GM12878 (cell line): ENCODE measurements around the gene DSPP. TPM values are rescaled to one million over a fixed set of nuclear protein-coding genes. Genes with fewer than 3 reads are reported as not detected.

Experiments
- ATAC-seq: fragments of 200-7000 bp; cut with Tn5 transposase; 3 replicates; pipeline ENCODE4 v1.9.1; 2020; ENCODE audit warnings: mild to moderate bottlenecking, moderate library complexity
- BruUV-seq: library from RNA; stranded (reverse); fragments of 400-500 nt; replicated peaks from 2 replicates; lab custom pipeline; 2021; lab: Mats Ljungman, UMichigan
- CTCF ChIA-PET: fragments of 300-600 bp; sonication (Branson Sonifier 250); formaldehyde crosslinking; extraction: SDS; loops from one replicate; lab custom pipeline; 2021; ENCODE audit warnings: inconsistent platforms; lab: Yijun Ruan, JAX
- POLR2A ChIA-PET: fragments of 350-600 bp; formaldehyde crosslinking; extraction: SDS; loops from one replicate; lab custom pipeline; 2021; ENCODE audit warnings: inconsistent platforms; lab: Charles Lee
- RAD21 ChIA-PET: fragments of 300-600 bp; sonication (Branson Sonifier 250); formaldehyde crosslinking; loops from one replicate; lab custom pipeline; 2023; ENCODE audit warnings: antibody characterized with exemption; ENCODE audit not compliant: unreplicated experiment; lab: Charles Lee
- SMC1A ChIA-PET: fragments of 300-600 bp; sonication (Branson Sonifier 250); formaldehyde crosslinking; loops from one replicate; lab custom pipeline; 2023; ENCODE audit not compliant: unreplicated experiment, uncharacterized antibody; lab: Charles Lee
- DNase-seq: peaks from one replicate; pipeline ENCODE4 v3.0.0-alpha.2; 2011; ENCODE audit warnings: low read depth, low spot score
- FAIRE-seq: peaks from 3 replicates; lab custom pipeline; 2011; peaks lifted over from hg19 to GRCh38; lab: Jason Lieb, UNC
- H2AFZ ChIP-seq: 2 replicates; pipeline ENCODE4 v1.6.0; 2011; ENCODE audit warnings: low read depth, low read length, control low read depth; ENCODE audit not compliant: control insufficient read depth
- H3K27ac ChIP-seq: 2 replicates; pipeline ENCODE4 v1.5.1; 2011; ENCODE audit warnings: control low read depth; ENCODE audit not compliant: control insufficient read depth, insufficient read depth
- H3K27me3 ChIP-seq, 2 experiments: replicated peaks in 1 of 2; 2 replicates each; pipeline versions ENCODE4 v1.6.0 to v1.6.1; 2011; ENCODE audit warnings: low read length in 1 of 2; ENCODE audit not compliant: control insufficient read depth in 2 of 2, insufficient read depth in 2 of 2
- H3K36me3 ChIP-seq, 2 experiments: 2 replicates each; pipeline ENCODE4 v1.5.1; 2011; ENCODE audit warnings: low read length in 1 of 2; ENCODE audit not compliant: control insufficient read depth in 2 of 2, insufficient read depth in 2 of 2
- H3K4me1 ChIP-seq: 2 replicates; pipeline ENCODE4 v1.6.1; 2011; ENCODE audit warnings: mild to moderate bottlenecking, low read length, moderate library complexity, mixed read lengths; ENCODE audit not compliant: control insufficient read depth, insufficient read depth
- H3K4me2 ChIP-seq: 2 replicates; pipeline ENCODE4 v1.6.0; 2011; ENCODE audit warnings: control low read depth; ENCODE audit not compliant: control insufficient read depth, insufficient read depth
- H3K4me3 ChIP-seq: fragments of 200-600 bp; sonication (generic); 2 replicates; pipeline ENCODE4 v1.5.1; 2016
- H3K79me2 ChIP-seq: 2 replicates; pipeline ENCODE4 v1.6.0; 2011; ENCODE audit warnings: low read length; ENCODE audit not compliant: control insufficient read depth, insufficient read depth
- H3K9ac ChIP-seq: 2 replicates; pipeline ENCODE4 v1.8.0; 2011; ENCODE audit warnings: low read length, control low read depth, mixed read lengths; ENCODE audit not compliant: control insufficient read depth, insufficient read depth
- H3K9me3 ChIP-seq: replicated peaks from 3 replicates; pipeline ENCODE4 v1.5.1; 2011; ENCODE audit warnings: mild to moderate bottlenecking, low read length; ENCODE audit not compliant: control insufficient read depth, insufficient read depth
- H4K20me1 ChIP-seq: 2 replicates; pipeline ENCODE4 v1.6.0; 2011; ENCODE audit not compliant: control insufficient read depth, insufficient read depth
- ATF7 ChIP-seq: fragments of 450-650 bp; IDR thresholded peaks from 2 replicates; pipeline ENCODE4 v1.6.1; 2016; ENCODE audit warnings: low read depth, mild to moderate bottlenecking
- BRCA1 ChIP-seq: IDR thresholded peaks from 2 replicates; pipeline ENCODE4 v1.6.1; 2011; ENCODE audit warnings: low read depth, low read length, improper control_type of control experiment
- CREB1 ChIP-seq: IDR thresholded peaks from 2 replicates; pipeline ENCODE4 v1.6.1; 2012; ENCODE audit warnings: low read depth, mild to moderate bottlenecking, inconsistent platforms
- EGR1 ChIP-seq, 2 experiments: IDR thresholded peaks; 1 replicate in 1 of 2; 2 replicates in 1 of 2; pipeline ENCODE4 v1.6.1; 2011 to 2012; ENCODE audit warnings: low read depth in 2 of 2, low read length in 2 of 2, borderline replicate concordance in 1 of 2, mild to moderate bottlenecking in 1 of 2, moderate library complexity in 1 of 2
- FOXK2 ChIP-seq: fragments of 450-650 bp; IDR thresholded peaks from 2 replicates; pipeline ENCODE4 v1.6.1; 2017; ENCODE audit warnings: mild to moderate bottlenecking, moderate library complexity
- IRF5 ChIP-seq: fragments of 450-650 bp; IDR thresholded peaks from 2 replicates; pipeline ENCODE4 v1.6.1; 2017; ENCODE audit warnings: borderline replicate concordance
- NRF1 ChIP-seq: conservative IDR thresholded peaks from 2 replicates; pipeline ENCODE4 v1.6.1; 2011; ENCODE audit warnings: mild to moderate bottlenecking, low read depth, low read length, improper control_type of control experiment
- POLR2A ChIP-seq: IDR thresholded peaks from 2 replicates; pipeline ENCODE4 v1.6.1; 2011; ENCODE audit warnings: low read depth, mild to moderate bottlenecking, low read length
- RBBP5 ChIP-seq: fragments of 200-600 bp; sonication (generic); conservative IDR thresholded peaks from 2 replicates; pipeline ENCODE4 v1.6.1; 2016
- RUNX3 ChIP-seq: IDR thresholded peaks from 2 replicates; pipeline ENCODE4 v1.6.1; 2012; ENCODE audit warnings: low read length, inconsistent platforms
- SIN3A ChIP-seq: IDR thresholded peaks from 2 replicates; pipeline ENCODE4 v1.6.1; 2012; ENCODE audit warnings: low read depth, low read length, improper control_type of control experiment
- STAT1 ChIP-seq: fragments of 450-650 bp; conservative IDR thresholded peaks from 2 replicates; pipeline ENCODE4 v1.6.1; 2014; ENCODE audit warnings: antibody characterized with exemption, mild to moderate bottlenecking
- ZNF622 ChIP-seq: fragments of 450-650 bp; IDR thresholded peaks from 2 replicates; pipeline ENCODE4 v1.6.1; 2017; ENCODE audit warnings: mild to moderate bottlenecking, inconsistent platforms
- WGBS: methylation state at CpG from one replicate; pipeline ENCODE4 v1.1.6; 2016; ENCODE audit warnings: low lambda C conversion rate; ENCODE audit not compliant: insufficient replicate concordance, insufficient coverage; ENCODE audit errors: missing lambda C conversion rate; 5-methylcytosine and 5-hydroxymethylcytosine counted together
- in situ Hi-C: fragments of 300-500 bp; cut with MboI; formaldehyde crosslinking; loops from 9 replicates; pipeline ENCODE4 v1.14.3; 2018; ENCODE audit warnings: mixed read lengths
- intact Hi-C: fragments of 100-400 bp; cut with micrococcal nuclease; formaldehyde crosslinking; loops from one replicate; pipeline ENCODE4 v1.14.2; 2022; ENCODE audit not compliant: unreplicated experiment
- polyA plus RNA-seq, 11 experiments: library from polyadenylated mRNA; depleted of rRNA in 4 of 11; unstranded in 6 of 11; stranded (reverse) in 5 of 11; fragments of >200 nt; fragmentation: Nextera tagmentation in 4 of 11; fragmentation: Illumina TruSeq in 1 of 11; extraction: Ambion mirVana in 4 of 11; extraction: Trizol in 1 of 11; gene quantifications; 1 replicate in 1 of 11; 2 replicates in 10 of 11; pipeline versions ENCODE4 v1.2.1 to v1.2.3, GENCODE V29; 2011 to 2016; ENCODE audit warnings: inconsistent platforms in 2 of 11, missing spikeins in 2 of 11, low read depth in 1 of 11
- total RNA-seq, 4 experiments: library from RNA; depleted of rRNA in 3 of 4; stranded (reverse); fragments of >200 nt in 3 of 4; fragmentation: Illumina TruSeq in 1 of 4; extraction: Trizol in 1 of 4; gene quantifications; 2 replicates each; pipeline versions ENCODE4 v1.2.1 to v1.2.3, GENCODE V29; 2013 to 2021
- TF ChIP-seq, protein P1 (sequence below): IDR thresholded peaks from 2 replicates; pipeline ENCODE4 v1.6.1; 2011; ENCODE audit warnings: borderline replicate concordance, low read depth, mild to moderate bottlenecking, moderate library complexity, low read length; ENCODE audit not compliant: insufficient read depth, poor library complexity, severe bottlenecking

Gene DSPP
- total and polyA plus RNA-seq, 10 of the 15 experiments (the other 5 are each of a cell fraction or from before 2014, with no cell fraction given): not detected

- intact Hi-C loops (no loop called here), in situ Hi-C loops (no loop called here)
- ChIA-PET CTCF (interaction anchor here (0.8 kb wide), 1 partner anchor 9 kb away, joined by 3 read pairs; no protein-coding TSS in a partner anchor), RAD21 (no interaction called here), SMC1A (interaction anchor here (1.6 kb wide), 1 partner anchor 13 kb away, joined by 4 read pairs; no protein-coding TSS in a partner anchor), POLR2A (no interaction called here)
- Histone ChIP-seq H3K27me3 (no peaks in the 10 kb centered on the region), H4K20me1 (no peaks in the 10 kb centered on the region), H3K4me2 (no peak overlapping the region), H3K27ac (no peak overlapping the region), H3K79me2 (no peaks in the 10 kb centered on the region), H3K9ac (no peak overlapping the region), H3K4me3 (no peak overlapping the region), H3K9me3 (no peaks in the 10 kb centered on the region), H2AFZ (no peak overlapping the region), H3K4me1 (no peaks in the 10 kb centered on the region), H3K36me3 (no peaks in the 10 kb centered on the region)
- ATAC-seq (no peak), DNase-seq (no peak), FAIRE-seq (no peak)
- BruUV-seq: no TSS peak
- 0% methylated on average over 1 of the region's 1 CpG for WGBS
- TF ChIP-seq SIN3A (no peak), POLR2A (no peak), FOXK2 (no peak), ATF7 (no peak), ZNF622 (no peak), BRCA1 (no peak), RBBP5 (no peak), STAT1 (no peak), CREB1 (no peak), EGR1 (IDR thresholded peaks at IDR 0.05; ENCODE audit: borderline replicate concordance in 1 of 2, low read depth in 2 of 2, low read length in 2 of 2) (no peak), NRF1 (no peak), IRF5 (no peak), RUNX3 (no peak)
- TF ChIP-seq, protein P1, sequence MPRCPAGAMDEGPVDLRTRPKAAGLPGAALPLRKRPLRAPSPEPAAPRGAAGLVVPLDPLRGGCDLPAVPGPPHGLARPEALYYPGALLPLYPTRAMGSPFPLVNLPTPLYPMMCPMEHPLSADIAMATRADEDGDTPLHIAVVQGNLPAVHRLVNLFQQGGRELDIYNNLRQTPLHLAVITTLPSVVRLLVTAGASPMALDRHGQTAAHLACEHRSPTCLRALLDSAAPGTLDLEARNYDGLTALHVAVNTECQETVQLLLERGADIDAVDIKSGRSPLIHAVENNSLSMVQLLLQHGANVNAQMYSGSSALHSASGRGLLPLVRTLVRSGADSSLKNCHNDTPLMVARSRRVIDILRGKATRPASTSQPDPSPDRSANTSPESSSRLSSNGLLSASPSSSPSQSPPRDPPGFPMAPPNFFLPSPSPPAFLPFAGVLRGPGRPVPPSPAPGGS: no peak
Measured at GRCh38 chr4:87654487-87655044, 46.2 kb downstream of the DSPP start.
